ENCODE results near the gene SCARF2.
"Not testable (repeated sequence)": the region's sequence is repeated elsewhere in the genome, so short reads cannot be mapped to it uniquely, and the experiment has no call there.

Gene SCARF2

DNA sequence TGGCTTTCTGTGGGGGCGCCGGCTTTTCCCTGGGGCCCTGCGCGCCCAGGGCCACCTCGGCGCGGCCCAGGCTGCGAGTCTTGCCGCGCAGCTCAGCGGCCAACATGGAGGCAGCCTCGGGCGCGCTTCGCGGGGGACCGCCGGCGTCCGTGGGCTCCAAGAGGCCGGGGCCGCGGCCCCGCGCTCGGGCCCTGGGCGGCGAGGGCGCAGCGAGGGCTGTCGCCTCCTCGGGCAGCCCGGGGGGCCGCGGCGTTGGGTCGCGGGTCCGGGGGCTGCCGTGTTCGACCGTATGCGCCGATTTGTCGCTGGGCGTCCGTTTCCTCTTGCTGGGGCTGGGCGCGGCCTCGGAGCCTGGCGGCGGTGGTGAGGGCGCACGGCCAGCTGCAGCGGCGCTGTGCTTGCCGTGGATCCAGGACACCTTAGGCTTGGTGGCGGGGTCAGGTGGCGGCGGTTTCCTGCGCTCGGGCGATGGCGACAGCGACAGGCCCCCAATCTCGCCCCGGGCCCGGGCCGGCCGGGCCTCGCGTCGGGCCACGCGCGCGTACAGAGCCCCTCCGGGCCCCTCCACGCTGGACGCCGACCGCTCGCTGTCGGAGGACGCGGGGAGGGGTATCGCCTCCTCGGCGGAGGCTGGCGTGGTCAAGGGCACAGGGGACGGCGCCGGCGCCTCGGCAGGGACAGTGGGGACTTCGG, 11.9 kb downstream of the SCARF2 start:
- DNase-seq: no peak

DNA sequence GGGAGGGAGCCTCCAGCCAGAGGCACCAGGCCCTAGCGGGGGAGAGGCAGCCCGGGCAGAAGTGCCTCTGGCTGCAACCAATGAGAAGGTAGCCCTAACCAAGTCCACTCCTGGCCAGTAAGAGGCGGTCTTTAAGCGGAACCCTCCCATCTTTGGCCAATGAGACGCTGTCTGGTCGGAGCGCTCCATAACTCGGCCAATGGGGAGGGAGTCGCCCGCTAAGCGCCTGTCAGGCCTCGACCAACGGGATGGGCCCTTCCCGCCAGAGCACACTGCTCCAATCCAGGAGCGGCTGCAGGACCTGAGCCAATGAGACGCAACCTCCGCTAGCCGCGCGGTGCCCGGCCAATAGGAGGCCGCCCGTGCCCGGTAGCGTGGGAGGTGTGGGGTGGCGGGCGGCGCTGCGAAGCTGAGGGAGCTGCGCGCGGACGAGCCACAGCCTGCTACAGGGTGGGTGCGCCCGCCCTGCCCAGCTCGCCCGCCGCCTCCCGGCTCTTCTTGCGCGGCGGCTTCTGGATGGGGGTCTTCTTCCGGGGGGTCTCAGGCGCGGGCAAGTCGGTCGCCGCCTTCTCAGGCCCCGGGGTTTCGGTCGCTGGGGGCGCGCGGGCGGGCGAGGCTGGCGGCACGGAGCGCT, 12.6 kb downstream of the SCARF2 start:
- no peak for DNase-seq

DNA sequence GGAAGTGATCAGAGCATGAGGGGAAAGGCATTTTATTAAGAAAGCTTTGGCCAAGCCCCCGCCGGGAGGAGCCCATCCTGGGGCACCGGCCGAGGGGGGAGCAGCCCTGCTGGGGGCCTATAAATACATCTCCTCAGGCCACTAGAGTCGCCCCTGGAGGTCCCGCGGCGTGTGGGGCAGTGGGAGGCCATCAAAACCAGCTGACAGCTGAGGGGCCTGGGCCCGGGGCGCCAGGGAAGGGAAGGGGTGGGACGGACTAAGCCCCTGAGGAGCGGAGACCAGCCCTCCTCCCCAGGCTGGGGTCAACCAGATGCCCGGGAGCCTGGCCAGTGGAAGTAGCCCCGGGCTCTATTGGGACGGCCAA, 13.1 kb downstream of the SCARF2 start:
- DNase-seq: no peak

DNA sequence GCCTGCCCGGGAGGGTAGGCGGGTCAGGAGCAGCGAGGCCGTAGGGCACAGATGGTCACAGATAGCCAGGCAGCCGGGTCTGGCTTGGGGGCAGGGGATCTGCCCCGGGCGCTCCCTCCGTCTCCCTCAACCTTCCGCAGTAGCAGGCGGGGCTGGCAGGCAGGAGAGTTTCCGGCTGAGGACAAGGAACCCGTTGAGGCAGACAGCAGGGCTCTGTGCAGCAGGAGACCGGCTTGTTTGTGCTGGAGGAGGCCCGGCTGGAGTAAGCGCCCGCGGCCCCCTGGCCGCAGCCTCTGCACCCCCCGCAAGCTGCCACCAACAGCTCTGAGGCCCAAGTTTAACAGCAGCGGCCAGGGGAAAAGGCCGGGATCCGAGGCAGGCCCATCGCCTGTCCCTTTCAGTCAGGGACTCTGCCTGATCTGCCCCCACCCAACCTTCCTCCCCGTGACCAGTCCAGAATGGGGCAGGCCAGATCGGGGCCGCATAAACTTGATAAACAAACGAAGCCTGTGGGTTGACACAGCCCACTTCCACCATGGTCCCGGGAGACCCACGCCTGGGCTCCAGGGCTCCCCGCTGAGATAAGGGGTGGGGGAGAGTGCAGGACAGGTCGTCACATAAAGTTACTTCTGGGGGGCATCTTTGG, 13.6 kb downstream of the SCARF2 start:
- no peak for DNase-seq

DNA sequence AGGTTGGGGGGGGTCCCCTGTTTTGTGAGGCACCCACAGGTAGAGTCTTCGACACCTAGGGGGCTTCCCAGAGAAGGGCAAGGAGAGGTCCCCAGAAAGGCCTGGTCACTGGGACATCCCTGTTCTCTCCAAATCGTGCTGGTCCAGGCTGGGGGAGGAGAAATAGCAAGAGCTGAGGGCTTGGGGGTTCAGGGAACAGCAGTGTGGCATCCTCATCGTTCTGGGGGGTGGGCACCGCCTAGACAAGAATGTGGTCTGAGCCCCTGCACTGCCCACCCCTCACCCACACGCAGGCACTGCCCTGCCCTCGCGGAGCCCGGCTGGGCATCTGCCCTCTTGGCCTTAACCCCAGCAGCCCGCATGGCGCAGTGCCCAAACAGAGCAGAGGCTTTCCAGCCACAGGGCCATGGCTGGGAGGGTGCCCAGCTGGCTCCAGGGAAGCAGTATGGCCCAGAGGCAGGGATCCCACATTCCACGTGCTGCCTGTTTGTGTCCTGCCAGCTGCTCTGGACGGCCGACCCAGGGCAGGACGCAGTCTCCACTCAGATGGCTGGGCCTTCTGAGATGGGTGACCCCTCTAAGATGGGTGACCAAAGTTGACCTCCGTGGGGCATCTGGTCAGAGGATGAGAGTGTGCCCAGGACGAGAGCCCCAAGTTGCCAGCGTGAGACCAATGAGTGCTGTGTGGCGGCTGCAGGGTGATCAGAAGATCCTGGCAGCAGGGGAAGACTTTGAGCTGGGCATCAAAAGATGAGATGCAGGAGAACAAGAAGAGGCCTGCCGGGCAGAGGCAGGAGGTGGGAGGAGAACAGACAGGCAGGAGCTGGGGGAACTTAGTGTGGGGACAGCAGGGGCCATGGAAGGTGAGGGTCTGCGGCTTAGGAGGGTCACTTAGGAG, 14.4 kb downstream of the SCARF2 start:
- DNase-seq: no peak

DNA sequence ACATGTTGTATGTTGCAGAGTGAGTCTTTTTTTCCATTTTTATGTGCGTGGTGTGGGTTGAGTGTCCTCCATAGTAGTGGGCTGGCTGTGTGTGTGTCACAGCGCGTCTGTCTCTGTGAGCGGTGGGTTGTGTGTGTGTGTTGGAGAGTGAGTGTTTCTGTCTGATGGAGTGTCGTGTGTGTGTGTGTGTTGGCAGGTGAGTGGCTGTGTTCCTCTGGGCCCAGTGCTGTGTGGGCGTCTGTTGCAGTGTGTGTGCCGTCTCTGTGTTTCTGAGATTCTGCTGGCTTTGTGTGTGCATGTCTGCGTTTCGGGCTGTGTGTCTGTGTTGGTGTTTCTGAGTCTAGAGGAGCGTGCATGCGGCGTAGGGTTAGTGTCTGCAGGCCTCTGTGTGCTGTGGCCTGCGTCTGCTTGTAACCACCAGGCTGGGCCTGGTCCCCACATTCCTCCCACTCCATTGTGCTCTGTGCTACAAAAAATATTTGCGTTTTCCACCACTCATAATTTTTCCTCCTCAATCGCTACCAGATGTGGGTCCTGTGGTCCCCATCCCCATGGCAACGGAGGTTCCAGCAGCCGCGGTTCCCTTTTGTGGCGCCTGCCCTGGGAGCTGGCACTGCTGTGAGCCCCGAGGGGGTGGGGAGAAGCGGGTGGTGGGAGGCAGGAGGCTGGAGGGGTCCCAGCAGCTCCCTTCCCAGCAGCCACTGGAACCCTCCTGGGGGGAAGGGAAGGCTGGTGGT, 15.2 kb downstream of the SCARF2 start:
- no peak for DNase-seq

DNA sequence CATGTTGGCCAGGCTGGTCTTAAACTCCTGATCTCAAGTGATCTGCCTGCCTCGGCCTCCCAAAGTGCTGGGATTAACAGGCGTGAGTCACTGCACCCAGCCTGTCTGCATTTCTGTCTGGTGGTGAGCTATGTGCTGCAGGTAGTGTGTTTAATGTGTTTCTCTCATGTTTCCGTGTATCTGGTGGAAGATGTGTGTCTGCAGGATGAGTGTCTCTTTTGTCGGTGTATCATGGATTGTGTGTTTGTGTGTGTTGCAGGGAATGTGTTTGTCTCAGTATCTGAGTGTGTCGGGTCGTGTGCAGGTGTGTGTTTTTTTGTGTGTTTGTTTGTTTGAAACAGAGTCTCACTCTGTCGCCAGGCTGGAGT, 16.1 kb downstream of the SCARF2 start:
- DNase-seq: no peak

DNA sequence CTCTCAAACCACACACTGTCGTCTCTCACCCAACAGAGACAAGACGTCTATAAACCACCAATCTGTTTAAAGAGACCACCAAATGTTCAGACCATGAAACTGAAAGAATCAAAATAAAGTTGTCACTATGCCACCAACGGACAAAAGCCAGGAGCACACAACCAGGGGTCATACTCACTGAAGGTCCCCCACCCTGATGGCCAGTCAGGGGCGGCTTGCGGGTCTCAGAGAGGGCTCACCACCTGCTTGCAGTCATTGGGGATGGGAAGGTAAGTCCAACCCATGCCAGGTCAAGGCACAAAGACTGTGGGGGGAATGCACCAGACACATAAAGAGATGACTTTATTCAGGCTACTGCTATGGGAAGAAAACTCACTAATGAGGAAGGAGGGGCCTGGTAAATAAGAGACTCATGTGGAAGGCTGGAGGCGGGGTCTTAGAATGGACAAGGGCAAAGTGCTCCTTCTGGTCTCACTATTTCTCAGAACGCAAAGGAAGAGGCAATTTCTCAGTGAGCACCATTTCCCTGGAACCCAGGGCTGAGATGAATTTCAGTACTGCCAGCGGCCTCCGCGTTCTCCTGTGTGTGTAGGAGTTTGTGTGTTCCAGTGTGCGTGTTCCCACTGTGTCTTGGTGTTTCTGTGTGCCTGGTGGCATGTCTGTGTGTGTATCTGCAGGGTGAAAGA, 17.3 kb downstream of the SCARF2 start:
- no peak for DNase-seq

DNA sequence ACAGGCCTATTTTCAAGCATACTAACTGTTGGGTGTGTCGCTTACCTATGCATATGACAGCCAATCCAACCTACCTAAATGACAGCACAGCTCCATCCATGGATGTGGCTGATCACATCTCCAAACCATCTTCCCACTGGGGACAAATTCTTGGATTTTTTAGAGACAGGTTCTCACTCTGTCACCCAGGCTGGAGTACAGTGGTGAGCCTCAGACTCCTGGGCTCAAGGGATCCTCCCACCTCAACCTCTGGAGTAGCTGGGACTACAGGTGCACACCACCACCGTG, 18.0 kb downstream of the SCARF2 start:
- DNase-seq: no peak

DNA sequence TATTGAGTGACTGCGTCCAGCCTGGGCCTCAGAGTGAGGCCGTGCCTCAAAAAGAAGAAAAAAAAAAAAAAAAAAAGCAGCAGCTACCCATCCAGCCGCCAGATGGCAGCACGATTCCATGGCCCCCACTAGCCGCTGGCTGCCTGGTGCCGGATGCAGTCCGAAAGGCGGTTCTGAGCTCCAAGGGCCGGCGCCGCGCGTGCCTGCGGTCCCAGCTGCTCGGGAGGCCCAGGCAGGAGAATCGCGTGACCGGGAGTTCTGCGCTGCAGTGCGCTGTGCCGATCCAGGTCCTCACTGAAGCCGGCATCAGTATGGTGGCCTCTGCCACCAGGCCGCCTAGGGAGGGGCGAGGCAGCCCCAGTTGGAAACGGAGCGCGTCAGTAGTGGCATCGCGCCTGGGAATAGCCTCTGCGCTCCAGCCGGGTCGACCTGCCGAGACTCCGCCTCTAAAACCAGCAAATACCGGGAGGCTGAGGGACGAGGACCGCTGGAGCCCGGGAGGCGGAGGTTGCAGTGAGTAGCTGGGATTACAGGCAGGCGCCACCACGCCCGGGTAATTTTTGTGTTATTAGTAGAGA, 19.3 kb downstream of the SCARF2 start:
- no peak for DNase-seq

DNA sequence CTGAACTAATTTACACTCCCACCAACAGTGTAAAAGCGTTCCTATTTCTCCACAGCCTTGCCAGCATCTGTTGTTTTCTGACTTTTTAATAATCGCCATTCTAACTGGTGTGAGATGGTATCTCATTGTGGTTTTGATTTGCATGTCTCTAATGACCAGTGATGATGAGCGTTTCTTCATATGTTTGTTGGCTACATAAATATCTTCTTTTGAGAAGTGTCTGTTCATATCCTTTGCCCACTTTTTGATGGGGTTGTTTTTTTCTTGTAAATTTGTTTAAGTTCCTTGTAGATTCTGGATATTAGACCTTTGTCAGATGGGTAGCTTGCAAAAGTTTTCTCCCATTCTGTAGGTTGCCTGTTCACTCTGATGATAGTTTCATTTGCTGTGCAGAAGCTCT, 21.9 kb downstream of the SCARF2 start:
- not testable (repeated sequence) for DNase-seq

DNA sequence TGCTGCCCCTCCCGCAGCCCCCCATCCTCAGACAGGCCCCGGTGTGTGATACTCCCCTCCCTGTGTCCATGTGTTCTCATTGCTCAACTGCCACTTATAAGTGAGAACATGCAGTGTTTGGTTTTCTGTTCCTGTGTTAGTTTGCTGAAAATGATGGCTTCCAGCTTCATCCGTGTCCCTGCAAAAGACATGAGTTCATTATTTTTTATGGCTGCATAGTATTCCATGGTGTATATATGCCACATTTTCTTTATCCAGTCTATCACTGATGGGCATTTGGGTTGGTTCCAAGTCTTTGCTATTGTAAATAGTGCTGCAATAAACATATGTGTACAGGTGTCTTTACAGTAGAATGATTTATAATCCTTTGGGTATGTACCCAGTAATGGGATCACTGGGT, 22.4 kb downstream of the SCARF2 start:
- not testable (repeated sequence) for DNase-seq

DNA sequence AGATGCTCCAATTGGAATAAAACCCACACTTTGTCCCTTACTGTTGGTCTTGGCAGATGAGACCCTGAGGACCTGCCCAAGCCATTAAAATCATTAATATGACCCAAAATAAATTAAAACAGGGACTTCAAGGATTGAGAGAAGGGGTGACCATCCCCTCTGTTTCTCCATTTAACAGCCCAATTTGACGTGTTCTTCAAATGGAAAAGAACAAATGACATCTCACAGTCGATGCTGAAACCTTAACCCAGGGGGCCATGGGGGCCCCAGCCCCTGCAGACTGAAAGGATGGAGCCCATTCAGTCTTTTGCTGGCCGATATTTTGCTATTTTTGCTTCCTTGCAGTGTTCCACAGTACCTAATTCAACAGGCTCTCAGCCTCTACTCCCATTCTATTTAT, 23.2 kb downstream of the SCARF2 start:
- DNase-seq: no peak

DNA sequence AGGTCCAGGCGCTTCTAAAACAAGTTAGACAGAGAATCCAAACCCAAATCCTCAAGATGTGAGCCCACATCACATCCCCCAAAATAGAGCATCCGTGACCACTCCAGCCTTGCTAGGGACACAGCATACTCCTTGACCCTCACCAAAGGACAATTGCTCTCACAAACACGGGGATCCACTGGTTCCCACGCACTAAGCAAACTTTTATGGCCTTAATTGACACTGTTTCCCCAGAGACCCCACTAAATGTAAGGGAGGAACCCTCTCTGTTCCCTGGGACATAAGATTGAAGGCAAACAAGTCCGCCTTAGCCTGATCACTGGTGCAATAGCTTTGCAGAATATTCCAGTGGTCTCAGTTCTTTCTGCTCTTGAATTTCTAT, 23.6 kb downstream of the SCARF2 start:
- no peak for DNase-seq

DNA sequence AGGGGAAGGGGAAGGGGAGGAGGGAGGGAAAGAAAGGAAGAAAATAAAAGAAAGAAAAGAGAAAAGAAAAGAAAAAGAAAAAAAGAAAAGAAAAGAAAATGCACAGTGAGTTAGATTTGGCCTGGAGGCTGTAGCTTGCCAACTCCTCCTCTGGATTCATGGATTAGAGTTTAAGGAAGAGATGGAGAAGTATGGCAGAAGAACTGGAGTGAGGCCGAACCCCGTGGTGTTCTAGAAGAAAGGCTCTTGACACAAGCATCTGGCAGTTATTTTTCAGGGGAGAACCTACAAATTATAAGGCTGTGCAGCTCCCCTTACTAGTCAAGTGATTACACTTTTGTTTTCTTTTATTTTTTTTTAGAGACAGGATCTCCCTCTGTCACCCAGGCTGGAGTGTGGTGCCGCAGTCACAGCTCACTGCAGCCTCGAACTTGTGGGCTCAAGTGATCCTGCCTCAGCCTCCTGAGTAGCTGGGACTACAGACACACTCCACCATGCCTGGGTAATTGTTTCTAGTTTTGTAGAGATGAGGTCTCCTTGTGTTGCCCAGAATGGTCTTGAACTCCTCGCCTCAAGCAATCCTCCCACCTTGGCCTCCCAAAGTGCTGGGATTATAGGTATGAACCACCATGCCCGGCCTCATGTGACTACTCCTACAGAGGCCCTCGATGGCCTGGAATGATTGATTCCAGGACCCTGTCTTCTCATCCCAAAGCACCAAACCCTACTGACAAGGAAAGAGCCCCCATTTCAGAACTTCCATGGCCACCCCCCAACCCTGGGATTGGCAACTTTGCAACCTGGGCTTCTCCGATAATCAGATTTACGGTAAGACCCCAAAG, 24.2 kb downstream of the SCARF2 start:
- no peak for DNase-seq

DNA sequence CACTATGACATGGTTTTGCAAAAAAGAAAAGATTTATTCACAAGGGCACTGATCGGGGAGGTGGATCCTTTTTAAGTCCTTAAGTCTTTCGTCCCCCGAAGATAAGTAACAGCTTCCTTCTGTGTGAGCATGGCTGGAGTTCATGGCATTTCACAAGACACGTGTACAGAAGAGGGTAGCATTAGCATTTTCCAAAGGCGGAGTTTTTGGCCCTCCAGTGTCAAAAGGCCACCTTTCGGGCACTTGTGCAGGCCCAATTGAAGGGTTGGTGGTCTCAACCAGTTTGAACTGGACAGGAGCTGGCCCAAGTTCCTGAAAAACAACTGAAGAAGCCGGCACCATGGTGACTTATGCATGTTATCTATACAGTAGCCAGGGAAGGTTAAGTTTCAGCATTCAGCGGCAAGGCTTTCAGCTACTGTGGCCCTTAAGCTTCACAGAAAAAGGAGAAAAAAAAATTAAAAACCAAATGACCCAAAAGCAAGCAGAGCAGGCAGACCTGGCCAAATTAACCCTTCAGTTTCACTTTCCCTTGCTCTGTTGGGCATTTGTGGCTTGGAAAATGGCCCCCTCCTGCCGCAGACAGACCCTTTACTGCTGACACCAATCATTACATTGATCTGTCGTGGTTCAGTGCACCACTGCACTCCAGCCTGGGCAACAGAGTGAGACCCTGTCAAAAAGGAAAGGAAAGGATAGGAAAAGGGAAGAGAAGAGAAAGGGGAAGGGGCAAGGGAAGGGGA, 25.0 kb downstream of the SCARF2 start:
- DNase-seq: no peak

DNA sequence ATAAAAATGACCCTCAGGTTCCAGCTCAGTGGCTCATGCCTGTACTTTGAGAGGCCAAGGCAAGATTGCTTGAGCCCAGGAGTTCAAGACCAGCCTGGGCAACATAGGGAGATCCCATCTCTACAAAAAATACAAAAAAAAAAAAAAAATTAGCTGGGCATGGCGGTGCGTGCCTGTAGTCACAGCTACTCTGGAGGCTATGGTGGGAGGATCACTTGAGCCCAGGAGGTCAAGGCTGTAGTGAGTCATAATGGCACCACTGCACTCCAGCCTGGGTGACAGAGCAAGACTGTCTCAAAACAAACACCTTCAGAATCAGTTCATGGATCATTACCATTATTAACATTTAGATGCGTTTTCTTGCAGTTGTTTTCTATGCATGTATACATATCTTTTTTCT, 28.2 kb downstream of the SCARF2 start:
- not testable (repeated sequence) for DNase-seq

DNA sequence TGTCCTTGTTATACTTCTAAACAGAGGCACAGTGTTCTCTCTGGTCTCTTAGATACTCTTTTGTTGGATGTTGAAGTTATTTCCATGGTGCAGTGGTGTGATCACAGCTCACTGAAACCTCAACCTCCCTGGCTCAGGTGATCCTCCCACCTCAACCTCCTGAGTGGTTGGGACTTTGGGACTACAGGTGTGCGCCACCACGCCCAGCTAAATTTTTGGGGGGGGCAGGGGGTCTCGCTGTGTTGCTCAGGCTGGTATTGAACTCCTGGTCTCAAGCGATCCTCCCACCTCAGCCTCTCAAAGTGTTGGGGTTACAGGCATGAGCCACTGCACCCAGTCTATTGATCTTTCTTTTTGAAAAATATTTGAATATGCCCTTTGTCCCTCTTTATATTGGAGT, 28.7 kb downstream of the SCARF2 start:
- DNase-seq: no peak

DNA sequence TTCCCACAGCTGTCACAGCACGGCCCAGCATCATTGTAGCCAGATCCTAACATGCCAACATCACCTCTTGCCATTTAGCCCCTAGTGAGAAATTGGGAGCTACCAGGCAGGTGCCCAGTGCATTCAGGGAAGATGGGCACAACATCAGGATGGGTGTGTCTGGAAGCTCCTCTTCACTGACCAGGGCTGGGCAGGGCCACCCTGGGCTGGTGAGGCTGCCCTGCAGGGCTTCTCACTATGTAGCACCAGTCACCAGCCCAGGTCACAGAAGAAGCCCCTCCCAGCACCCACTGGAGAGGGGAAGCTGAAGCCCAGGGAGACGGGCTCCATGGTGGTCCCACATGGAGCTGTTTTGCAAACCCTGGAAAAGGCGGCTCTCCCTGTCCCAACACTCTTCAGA, 29.8 kb downstream of the SCARF2 start:
- DNase-seq: no peak

DNA sequence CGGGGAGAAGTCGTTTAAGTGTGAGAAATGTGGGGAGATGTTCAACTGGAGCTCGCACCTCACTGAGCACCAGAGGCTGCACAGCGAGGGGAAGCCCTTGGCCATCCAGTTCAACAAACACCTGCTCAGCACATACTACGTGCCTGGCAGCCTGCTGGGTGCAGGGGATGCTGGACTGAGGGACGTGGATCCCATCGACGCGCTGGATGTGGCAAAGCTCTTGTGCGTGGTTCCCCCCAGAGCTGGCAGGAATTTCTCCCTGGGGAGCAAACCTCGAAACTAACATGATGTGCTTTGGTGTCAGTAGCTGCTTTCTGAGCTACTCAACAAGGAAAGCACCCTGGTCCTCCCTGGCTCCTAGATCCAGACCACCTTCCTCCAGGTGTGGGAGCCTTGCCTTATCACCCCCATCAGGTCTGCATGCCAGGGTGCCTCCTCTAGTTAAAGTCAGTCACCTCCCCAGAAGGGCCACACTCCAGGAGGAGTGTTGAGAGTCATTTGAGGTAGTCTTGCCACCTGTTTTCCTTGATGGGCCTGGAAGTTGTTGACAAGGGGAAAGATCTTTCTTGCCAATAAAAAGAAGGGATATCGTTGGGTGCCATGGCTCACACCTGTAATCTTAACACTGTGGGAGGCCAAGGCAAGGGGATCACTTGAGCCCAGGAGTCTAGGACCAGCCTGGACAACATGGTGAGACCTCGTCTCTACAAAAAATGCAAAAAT, 30.8 kb downstream of the SCARF2 start:
- no peak for DNase-seq

Measured in NCI-H2107 (cell line).